Cerebellar cortex (tissue), 1 donor: ENCODE measurements around the gene KRT222.

Experiments
- DNase-seq: peaks from one replicate; pipeline ENCODE4 v3.0.0-alpha.2; 2015; ENCODE audit warnings: low spot score

Gene KRT222

GRCh38 chr17:40664582-40665333 is at the start of gene KRT222:
KRT222 (minus strand) TSS chr17:40665177; CDS start chr17:40665099, 78 bp downstream.
- DNase-seq, result peak; percentile 64

DNA sequence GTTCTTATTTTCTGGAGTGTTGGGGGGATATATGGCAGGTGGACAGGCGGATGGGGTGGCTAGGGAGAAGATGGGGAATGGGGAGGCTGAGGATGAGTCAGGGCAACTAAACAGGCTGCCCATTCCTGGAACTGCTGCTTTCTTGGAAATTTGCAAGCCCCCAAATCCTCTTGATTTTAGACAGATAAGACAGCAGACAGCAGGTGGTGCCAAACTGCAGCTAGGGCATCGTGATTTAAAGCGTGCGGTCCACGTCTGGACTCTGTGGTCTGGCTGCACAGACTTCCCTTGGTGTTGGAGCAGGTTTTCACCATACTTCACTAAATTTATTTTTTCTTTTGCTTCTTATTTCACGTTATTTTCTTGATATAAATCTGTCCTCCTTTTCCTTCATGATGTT is 49.5 kb upstream of the KRT222 start:
- DNase-seq, result no peak

DNA sequence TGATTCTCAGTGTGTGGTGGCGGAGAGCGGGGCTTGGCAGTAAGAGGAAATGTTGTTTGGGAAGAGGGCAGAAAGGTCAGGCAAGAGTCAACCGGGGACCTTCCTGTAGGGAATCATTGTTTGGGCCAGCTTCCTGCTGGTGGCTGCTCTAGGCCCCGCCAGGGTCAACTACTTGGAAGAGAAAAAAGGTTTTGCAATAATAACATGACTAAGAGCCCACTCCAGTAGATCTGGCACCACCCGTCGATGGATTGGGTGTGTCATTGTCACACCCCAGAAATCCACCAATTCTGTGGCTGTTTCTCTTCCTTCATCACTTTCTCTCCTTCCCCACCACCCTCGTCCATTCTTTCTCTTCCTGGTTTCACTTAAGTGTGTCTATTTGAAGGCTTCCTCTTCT is 42.8 kb upstream of the KRT222 start:
- DNase-seq, result no peak

DNA sequence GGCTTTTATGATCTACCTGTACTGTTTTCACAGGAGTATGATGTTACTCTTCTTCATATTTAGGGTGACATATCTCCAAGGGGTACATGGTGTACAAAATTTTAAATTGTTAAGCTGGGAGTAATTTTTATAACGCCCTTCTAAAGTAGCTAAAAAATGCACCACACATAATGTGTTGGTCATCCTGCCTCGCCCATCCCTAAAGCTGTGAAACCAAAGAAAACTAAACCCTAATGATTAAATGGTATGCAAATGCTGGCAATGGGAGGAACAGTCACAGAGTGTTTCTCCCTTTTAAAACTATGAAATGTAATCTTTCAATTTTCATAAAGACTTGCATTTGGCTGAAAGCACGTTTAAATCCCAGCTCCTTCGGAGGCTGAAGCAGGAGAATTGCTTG is 40.6 kb upstream of the KRT222 start:
- DNase-seq, result no peak

DNA sequence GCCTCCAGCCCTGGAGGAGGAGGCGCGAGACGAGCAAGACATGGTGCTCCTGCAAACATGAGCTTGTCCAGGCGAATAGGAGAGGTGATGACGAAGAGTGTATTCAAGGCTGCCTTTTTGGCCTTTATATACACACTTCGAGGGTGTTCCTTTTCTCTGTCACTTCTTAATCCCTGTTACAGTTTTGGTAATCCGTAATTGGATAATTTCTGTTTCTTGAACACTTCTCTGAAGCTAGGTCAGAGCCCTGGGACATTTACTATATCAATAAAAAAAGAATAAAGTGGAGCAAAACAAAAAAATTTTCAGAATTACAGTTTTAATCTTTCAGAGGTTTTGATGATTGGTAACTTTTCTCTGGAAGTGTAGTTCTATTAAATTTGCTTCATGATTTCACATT is 38.7 kb upstream of the KRT222 start, which contains the start of gene KRT24:
TSS of gene KRT24 (minus strand) at position 101 of the 400 bp plus-strand sequence. CDS start at position 42, 59 bp downstream.
- no peak for DNase-seq

- DNase-seq, result no peak
Observed at GRCh38 chr17:40702271-40702670, 37.3 kb upstream of the KRT222 start.

DNA sequence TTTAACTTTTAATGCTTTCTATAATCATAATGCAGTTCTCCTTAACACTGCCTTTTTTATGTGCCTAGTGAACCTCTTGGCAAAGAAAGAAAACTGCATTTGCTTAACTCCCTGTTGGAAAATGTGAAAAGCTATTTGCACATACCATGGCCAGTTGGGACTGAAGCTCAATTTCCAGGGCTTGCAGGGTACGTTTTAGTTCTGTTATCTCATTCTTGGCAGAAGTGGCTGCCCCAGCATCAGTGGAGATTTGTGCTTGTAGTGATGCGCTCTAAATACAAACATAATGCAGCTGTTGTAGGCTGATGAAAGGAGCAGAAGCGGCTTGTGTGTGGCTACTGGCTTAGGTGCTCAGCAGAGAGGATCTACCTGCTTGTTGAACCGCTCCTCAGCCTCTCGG is 34.9 kb upstream of the KRT222 start:
- peak; percentile 18 for DNase-seq

DNA sequence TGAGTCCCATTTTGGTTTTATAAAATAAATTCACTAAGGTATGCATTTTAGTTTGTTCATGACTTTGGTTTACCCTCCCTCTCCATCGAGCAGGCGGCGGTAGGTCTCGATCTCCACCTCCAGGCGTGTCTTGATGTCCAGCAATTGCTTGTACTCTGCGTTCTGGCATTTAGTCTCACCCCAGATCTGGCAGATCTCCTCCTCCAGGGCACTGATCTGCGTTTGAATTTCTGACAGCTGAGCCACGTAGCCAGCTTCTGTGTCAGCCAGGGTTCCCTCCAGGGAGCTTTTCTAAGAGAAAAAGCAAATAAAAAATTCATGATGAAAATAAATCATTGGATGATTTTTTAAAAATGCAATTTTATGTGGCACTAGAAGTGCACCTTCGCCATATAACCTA is 34.4 kb upstream of the KRT222 start:
- DNase-seq, result peak; percentile 45

- DNase-seq, result no peak
Observed at GRCh38 chr17:40697297-40697696, 32.3 kb upstream of the KRT222 start.

DNA sequence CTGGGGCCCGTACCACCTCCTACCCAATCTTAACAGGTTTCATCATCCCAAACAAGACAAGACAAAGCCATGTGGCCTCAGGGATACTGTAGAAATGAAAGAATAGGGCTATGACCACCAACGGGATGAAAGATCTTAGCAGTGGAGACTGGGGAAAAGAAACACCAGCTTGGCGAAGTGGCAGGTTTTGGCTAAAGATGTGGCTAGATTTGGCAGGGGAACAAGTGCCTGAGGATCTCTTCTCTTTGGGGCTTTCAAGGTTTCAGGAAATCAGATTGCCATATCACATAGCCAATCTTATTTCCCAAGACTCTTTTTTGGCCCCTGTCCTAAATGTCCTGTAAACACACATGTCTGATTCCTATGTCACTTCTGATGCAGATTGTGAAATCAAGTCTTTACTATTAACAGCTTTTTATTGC is 31.7 kb upstream of the KRT222 start:
- no peak for DNase-seq

DNA sequence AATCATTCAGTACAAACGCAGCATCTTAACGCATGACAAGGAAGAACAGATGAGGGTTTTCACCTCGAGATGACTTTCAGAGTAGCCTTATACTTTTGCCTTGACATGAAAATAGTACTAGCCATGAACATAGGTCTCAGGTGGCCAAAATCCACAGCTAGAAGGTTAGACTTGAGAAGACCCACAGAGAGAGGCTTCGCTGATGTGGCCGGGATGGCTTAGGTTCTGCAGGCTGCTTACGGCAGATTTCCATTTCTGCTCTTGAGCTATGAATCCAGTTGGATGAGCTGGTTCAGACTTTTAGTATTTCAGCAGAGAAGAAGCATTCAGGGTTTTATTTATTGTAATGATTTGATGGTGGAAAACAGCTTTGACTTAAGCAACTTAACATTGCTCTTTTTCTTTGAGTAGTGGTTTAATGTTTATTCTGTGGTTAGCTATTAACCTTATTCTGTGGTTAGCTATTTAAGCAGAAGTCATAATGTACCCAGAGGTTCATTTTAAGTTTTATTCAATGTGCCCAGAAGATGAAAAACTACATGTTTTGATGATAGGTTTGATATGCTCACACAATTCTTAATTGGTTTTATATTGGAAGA is 31.0 kb upstream of the KRT222 start:
- DNase-seq, result no peak

DNA sequence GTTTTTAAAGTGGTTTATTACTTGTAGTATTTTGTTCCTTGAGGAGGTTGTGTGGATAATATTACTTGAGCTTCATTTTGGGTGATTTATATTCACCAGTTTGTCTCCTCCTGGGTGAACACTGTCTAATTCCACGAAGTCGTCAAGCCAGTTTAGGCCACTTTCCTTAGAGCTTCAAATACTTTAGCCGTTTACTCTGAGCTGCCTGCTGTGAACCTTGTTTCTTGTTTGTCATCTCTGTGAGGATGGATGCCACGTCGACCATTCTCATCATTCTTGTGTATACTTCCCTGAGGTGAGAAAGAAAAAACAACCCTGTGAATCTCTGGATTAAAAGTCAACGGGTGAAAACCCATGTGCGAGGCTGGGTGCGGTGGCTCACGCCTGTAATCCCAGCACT is 29.6 kb upstream of the KRT222 start:
- DNase-seq, result no peak

DNA sequence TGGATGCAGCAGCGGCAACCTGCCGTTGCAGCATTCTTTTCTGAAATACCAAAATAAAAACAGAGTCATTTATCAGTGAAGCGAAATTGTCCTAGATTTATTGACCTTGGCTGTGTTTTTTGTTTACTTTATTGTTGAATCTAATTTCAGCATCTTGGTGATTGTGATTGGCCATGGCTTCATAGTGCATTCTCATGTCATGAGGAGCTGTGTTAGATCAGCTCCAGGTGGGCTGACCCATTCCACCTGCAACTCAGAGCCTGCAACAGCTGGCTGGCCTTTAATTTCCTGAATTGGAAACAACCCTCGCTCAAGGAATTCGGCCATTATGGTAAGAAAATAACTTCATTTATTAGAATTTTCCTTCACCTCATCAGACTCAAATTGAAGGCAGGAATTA is 22.1 kb upstream of the KRT222 start:
- DNase-seq, result no peak

DNA sequence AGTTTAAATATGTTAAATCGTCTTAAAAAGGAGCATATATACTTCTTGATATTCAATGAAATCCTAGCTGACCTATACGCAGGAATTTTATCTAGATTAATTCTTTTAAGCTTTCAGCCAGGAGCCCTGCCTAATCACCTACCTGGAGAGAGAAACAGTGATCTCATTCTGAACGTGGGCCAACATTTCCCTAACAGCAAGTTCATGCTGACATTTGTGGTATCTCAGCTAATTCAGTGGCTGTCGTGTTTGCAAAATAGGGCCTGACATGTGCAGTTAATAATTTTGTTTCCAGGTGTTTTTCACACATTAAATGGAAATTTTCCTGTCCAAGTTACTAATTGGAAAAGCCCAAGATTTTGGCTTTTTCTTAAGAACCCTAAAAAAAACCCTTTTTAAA is 21.2 kb upstream of the KRT222 start:
- DNase-seq, result peak; percentile 66

DNA sequence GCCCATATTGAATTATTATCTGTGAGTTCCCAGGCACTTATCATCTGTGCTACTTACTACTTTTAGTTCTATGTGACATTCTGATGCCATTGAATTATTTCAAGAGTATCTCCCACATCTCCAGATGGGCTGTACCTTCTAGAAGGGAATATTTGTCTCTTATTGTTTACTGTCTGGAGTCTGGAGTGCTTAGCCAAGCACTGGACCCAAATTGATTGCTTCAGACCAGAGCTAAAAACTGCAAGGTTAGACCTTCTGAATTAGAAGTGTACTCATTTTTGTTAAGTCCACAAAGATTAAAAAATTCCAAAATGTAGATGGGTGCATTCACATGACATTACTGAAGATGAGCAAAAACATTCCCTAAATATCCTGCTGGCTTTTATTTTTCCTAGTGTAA is 16.0 kb upstream of the KRT222 start:
- DNase-seq, result no peak

GRCh38 chr17:40679523-40679907 is 14.5 kb upstream of the KRT222 start:
- no peak for DNase-seq

GRCh38 chr17:40678902-40679522 is 14.0 kb upstream of the KRT222 start:
- DNase-seq, result no peak

GRCh38 chr17:40675905-40676304 is 10.9 kb upstream of the KRT222 start:
- no peak for DNase-seq

- DNase-seq, result no peak
Observed at GRCh38 chr17:40672654-40673053, 7.7 kb upstream of the KRT222 start.

DNA sequence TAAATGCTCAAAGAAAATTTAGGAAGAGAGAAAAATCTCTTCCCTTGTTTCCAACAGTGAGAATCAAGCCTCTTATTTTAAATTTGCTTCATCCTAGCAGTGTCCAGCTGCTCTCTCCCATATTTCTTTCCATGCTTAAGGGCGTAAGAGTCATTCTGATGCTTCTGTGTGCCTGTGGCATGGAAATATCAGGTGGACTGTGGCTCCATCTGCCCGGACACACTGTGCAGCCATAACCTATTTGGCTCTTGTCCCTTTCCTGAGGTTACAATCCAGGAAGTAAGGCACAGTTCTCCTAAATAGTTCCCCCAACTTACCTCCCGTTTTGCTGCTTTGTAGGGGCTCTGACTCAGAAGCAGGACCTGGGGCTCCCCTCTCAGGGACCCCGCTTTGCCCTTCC is 6.3 kb upstream of the KRT222 start:
- DNase-seq, result peak; percentile 88

- DNase-seq, result no peak
Observed at GRCh38 chr17:40666331-40666730, 1.4 kb upstream of the KRT222 start.

- DNase-seq, result peak; percentile 42
Observed at GRCh38 chr17:40663252-40663651, 1.7 kb downstream of the KRT222 start.

DNA sequence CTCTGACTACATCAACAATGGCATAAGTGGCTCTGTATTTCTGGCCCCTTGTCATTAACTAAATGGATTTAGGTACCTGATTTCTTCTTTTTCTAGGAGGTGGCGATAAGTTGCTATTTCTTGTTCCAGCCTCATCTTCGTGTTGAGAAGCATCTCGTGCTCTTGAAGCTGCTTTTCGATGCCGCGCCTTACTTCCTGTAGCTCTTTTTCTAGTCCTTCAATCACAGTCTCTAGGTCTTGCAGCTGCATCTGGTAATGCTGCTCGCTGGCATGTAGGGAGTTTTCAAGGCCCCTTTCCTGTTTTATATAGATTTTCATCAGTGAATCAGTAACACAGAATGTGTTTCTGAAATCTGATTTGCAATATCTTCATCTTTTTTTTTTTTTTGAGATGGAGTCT is 5.1 kb downstream of the KRT222 start:
- no peak for DNase-seq
